GM18507 (cell line): Measurements from ENCODE around the gene LSM3.

Source experiments
- DNase-seq: peaks from one replicate; pipeline ENCODE4 v3.0.0; 2011; ENCODE audit warnings: low read depth; ENCODE audit not compliant: insufficient read length; ENCODE audit errors: extremely low spot score
- FAIRE-seq: peaks from 2 replicates; lab custom pipeline; 2011; peaks lifted over from hg19 to GRCh38; lab: Jason Lieb, UNC

Gene LSM3

GRCh38 chr3:14154895-14155440 lies 23.6 kb upstream of the LSM3 start:
- no peak for FAIRE-seq
- DNase-seq = no peak

- FAIRE-seq (no peak), DNase-seq (no peak)
Observed at GRCh38 chr3:14156201-14156600, 22.4 kb upstream of the LSM3 start.

GRCh38 chr3:14156843-14157561 lies 21.6 kb upstream of the LSM3 start:
- no peak for DNase-seq
- no peak for FAIRE-seq

GRCh38 chr3:14157951-14158350 lies 20.7 kb upstream of the LSM3 start:
- DNase-seq (no peak), FAIRE-seq (no peak)

- no peak for FAIRE-seq
- no peak for DNase-seq
Observed at GRCh38 chr3:14158370-14158769, 20.2 kb upstream of the LSM3 start.

- FAIRE-seq (no peak), DNase-seq (no peak)
Observed at GRCh38 chr3:14159426-14159825, 19.2 kb upstream of the LSM3 start.

- no peak for FAIRE-seq
- DNase-seq = no peak
Observed at GRCh38 chr3:14161282-14161681, 17.3 kb upstream of the LSM3 start.

- DNase-seq = no peak
- FAIRE-seq = no peak
Observed at GRCh38 chr3:14162178-14162577, 16.4 kb upstream of the LSM3 start.

GRCh38 chr3:14166877-14167603 lies 11.6 kb upstream of the LSM3 start:
- FAIRE-seq (no peak), DNase-seq (no peak)

- FAIRE-seq (no peak), DNase-seq (no peak)
Observed at GRCh38 chr3:14169435-14169834, 9.2 kb upstream of the LSM3 start.

GRCh38 chr3:14169871-14170270 lies 8.7 kb upstream of the LSM3 start:
- DNase-seq = no peak
- no peak for FAIRE-seq

- FAIRE-seq (no peak), DNase-seq (no peak)
Observed at GRCh38 chr3:14170531-14171159, 8.0 kb upstream of the LSM3 start.

- no peak for FAIRE-seq
- DNase-seq = no peak
Observed at GRCh38 chr3:14172496-14172895, 6.1 kb upstream of the LSM3 start.

- no peak for DNase-seq
- FAIRE-seq = no peak
Observed at GRCh38 chr3:14174483-14174882, 4.1 kb upstream of the LSM3 start.

GRCh38 chr3:14175383-14176037 lies 3.1 kb upstream of the LSM3 start:
- DNase-seq (no peak), FAIRE-seq (peak; percentile 33)

GRCh38 chr3:14177580-14178246 lies 904 bp upstream of the LSM3 start:
- FAIRE-seq = no peak

GRCh38 chr3:14179114-14179465 lies 473 bp downstream of the LSM3 start:
- no peak for FAIRE-seq
- DNase-seq = no peak

More at GRCh38 chr3:14177580-14178246, 904 bp upstream of the LSM3 start:
- DNase-seq = no peak

- FAIRE-seq = no peak
Observed at GRCh38 chr3:14179795-14180194, 1.2 kb downstream of the LSM3 start.

GRCh38 chr3:14181253-14181652 lies 2.6 kb downstream of the LSM3 start:
- FAIRE-seq = no peak
- DNase-seq = no peak

More at GRCh38 chr3:14179795-14180194, 1.2 kb downstream of the LSM3 start:
- no peak for DNase-seq
